NCI-H2196 (cell line): ENCODE data around the gene MT1A.

Experiments used
- DNase-seq: peaks from one replicate; lab custom pipeline; 2025; ENCODE audit not compliant: unreplicated experiment; lab: John Stamatoyannopoulos, UW

MT1A gene

GRCh38 chr16:56630134-56630533 lies 8.3 kb upstream of the MT1A start:
- no peak for DNase-seq

GRCh38 chr16:56631197-56631596 lies 7.3 kb upstream of the MT1A start:
- DNase-seq: no peak

- no peak for DNase-seq
Observed at GRCh38 chr16:56631832-56632155, 6.7 kb upstream of the MT1A start.

- DNase-seq: no peak
Observed at GRCh38 chr16:56632156-56632847, 6.2 kb upstream of the MT1A start, which contains the start of gene MT1M. MT1M (plus strand) TSS chr16:56632659; CDS start chr16:56632732, 73 bp downstream.

GRCh38 chr16:56632848-56633365 lies 5.6 kb upstream of the MT1A start:
- DNase-seq: no peak

- no peak for DNase-seq
Observed at GRCh38 chr16:56633535-56633934, 4.9 kb upstream of the MT1A start.

GRCh38 chr16:56634715-56635440 lies 3.6 kb upstream of the MT1A start:
- no peak for DNase-seq

GRCh38 chr16:56635441-56635967 lies 3.0 kb upstream of the MT1A start:
- no peak for DNase-seq

GRCh38 chr16:56636616-56637413 lies 1.7 kb upstream of the MT1A start:
- DNase-seq: no peak

- DNase-seq: no peak
Observed at GRCh38 chr16:56639045-56639444, 579 bp downstream of the MT1A start.

- DNase-seq: no peak
Observed at GRCh38 chr16:56640076-56640475, 1.6 kb downstream of the MT1A start.

GRCh38 chr16:56641166-56641565 lies 2.7 kb downstream of the MT1A start:
- DNase-seq: no peak

- DNase-seq: no peak
Observed at GRCh38 chr16:56643080-56643778, 4.8 kb downstream of the MT1A start.

- no peak for DNase-seq
Observed at GRCh38 chr16:56643833-56644232, 5.4 kb downstream of the MT1A start.

- DNase-seq: no peak
Observed at GRCh38 chr16:56645311-56645710, 6.8 kb downstream of the MT1A start.

- DNase-seq: no peak
Observed at GRCh38 chr16:56645838-56646237, 7.4 kb downstream of the MT1A start.

- no peak for DNase-seq
Observed at GRCh38 chr16:56647641-56648431, 9.4 kb downstream of the MT1A start.

GRCh38 chr16:56649271-56649670 lies 10.8 kb downstream of the MT1A start:
- DNase-seq: no peak

GRCh38 chr16:56649820-56650219 lies 11.4 kb downstream of the MT1A start:
- no peak for DNase-seq

- DNase-seq: no peak
Observed at GRCh38 chr16:56651586-56651985, 13.1 kb downstream of the MT1A start, which contains the start of gene MT1B. MT1B (plus strand) TSS chr16:56651886; CDS start chr16:56651954, 68 bp downstream.
